GM12878 (cell line): ENCODE data around the gene PROX2. TPM values are rescaled to one million over a fixed set of nuclear protein-coding genes. Genes with fewer than 3 reads are reported as not detected.

Experiments
- BCLAF1 ChIP-seq: fragments of 450-650 bp; IDR thresholded peaks from 2 replicates; pipeline ENCODE4 v1.6.1; 2017; ENCODE audit warnings: antibody characterized with exemption, mild to moderate bottlenecking, moderate library complexity
- CHD4 ChIP-seq: fragments of 200-600 bp; sonication (generic); IDR thresholded peaks from 2 replicates; pipeline ENCODE4 v1.6.1; 2016; ENCODE audit warnings: mild to moderate bottlenecking
- GABPA ChIP-seq: IDR thresholded peaks from 2 replicates; pipeline ENCODE4 v1.6.1; 2014; ENCODE audit warnings: antibody characterized with exemption, low read depth, mild to moderate bottlenecking, inconsistent platforms
- PBX3 ChIP-seq: IDR thresholded peaks from 2 replicates; pipeline ENCODE4 v1.6.1; 2011; ENCODE audit warnings: mild to moderate bottlenecking, low read depth, low read length, moderate library complexity; ENCODE audit not compliant: insufficient replicate concordance
- USF2 ChIP-seq: IDR thresholded peaks from 2 replicates; pipeline ENCODE4 v1.6.1; 2011; ENCODE audit warnings: low read depth, low read length, improper control_type of control experiment, borderline replicate concordance
- ZNF384 ChIP-seq: IDR thresholded peaks from 2 replicates; pipeline ENCODE4 v1.6.1; 2012; ENCODE audit warnings: low read depth, mild to moderate bottlenecking, low read length, improper control_type of control experiment, borderline replicate concordance
- ZNF622 ChIP-seq: fragments of 450-650 bp; IDR thresholded peaks from 2 replicates; pipeline ENCODE4 v1.6.1; 2017; ENCODE audit warnings: mild to moderate bottlenecking, inconsistent platforms
- polyA plus RNA-seq, 11 experiments: library from polyadenylated mRNA; depleted of rRNA in 4 of 11; unstranded in 6 of 11; stranded (reverse) in 5 of 11; fragments of >200 nt; fragmentation: Nextera tagmentation in 4 of 11; fragmentation: Illumina TruSeq in 1 of 11; extraction: Ambion mirVana in 4 of 11; extraction: Trizol in 1 of 11; gene quantifications; 1 replicate in 1 of 11; 2 replicates in 10 of 11; pipeline versions ENCODE4 v1.2.1 to v1.2.3, GENCODE V29; 2011 to 2016; ENCODE audit warnings: inconsistent platforms in 2 of 11, missing spikeins in 2 of 11, low read depth in 1 of 11
- total RNA-seq, 4 experiments: library from RNA; depleted of rRNA in 3 of 4; stranded (reverse); fragments of >200 nt in 3 of 4; fragmentation: Illumina TruSeq in 1 of 4; extraction: Trizol in 1 of 4; gene quantifications; 2 replicates each; pipeline versions ENCODE4 v1.2.1 to v1.2.3, GENCODE V29; 2013 to 2021
- TF ChIP-seq, protein P1 (sequence below): fragments of 150-350 bp; IDR thresholded peaks from 2 replicates; pipeline ENCODE4 v1.6.1; 2016; ENCODE audit warnings: low read depth, low read length

The PROX2 gene
- total and polyA plus RNA-seq, 10 of the 15 experiments (the other 5 are each of a cell fraction or from before 2014, with no cell fraction given), result 0.04 to 0.42 (median 0.19) TPM

DNA sequence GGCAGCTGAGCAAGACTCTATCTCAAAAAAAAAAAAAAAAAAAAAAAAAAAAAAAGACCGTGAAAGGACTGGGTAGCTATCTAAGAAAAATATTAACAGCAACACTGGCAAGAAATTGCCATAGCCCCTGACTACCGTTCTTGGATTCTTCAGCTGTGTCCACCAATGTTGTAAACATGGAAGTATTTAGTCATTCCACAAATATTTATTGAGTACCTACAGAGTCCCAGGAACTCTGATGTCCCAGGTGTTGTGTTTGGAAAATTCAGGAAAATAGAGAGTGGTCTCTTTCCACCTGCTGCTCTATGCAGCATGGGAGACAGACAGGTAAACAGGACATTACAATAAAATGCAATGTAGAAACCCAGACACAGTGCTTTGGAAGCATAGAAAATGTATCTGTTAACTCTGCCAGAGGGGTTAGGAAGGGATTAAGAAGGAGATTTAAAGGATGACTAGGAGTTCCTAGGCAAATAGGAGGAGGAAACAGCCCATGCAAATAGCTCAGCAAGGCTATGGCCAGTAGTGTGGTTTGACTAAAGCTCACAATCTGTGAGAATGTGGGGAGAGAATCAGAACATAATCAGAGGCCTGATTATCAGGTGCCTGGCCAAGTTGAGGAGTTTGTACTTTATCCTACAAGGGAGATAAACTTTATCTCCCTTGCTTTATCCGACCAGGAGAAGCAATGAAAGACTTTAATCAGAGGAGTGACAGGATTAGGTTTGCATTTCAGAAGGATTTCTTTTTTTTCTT is 3.7 kb upstream of the PROX2 start (continued):
- TF ChIP-seq, protein P1, sequence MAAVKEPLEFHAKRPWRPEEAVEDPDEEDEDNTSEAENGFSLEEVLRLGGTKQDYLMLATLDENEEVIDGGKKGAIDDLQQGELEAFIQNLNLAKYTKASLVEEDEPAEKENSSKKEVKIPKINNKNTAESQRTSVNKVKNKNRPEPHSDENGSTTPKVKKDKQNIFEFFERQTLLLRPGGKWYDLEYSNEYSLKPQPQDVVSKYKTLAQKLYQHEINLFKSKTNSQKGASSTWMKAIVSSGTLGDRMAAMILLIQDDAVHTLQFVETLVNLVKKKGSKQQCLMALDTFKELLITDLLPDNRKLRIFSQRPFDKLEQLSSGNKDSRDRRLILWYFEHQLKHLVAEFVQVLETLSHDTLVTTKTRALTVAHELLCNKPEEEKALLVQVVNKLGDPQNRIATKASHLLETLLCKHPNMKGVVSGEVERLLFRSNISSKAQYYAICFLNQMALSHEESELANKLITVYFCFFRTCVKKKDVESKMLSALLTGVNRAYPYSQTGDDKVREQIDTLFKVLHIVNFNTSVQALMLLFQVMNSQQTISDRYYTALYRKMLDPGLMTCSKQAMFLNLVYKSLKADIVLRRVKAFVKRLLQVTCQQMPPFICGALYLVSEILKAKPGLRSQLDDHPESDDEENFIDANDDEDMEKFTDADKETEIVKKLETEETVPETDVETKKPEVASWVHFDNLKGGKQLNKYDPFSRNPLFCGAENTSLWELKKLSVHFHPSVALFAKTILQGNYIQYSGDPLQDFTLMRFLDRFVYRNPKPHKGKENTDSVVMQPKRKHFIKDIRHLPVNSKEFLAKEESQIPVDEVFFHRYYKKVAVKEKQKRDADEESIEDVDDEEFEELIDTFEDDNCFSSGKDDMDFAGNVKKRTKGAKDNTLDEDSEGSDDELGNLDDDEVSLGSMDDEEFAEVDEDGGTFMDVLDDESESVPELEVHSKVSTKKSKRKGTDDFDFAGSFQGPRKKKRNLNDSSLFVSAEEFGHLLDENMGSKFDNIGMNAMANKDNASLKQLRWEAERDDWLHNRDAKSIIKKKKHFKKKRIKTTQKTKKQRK, result no peak
- TF ChIP-seq USF2 (no peak), GABPA (no peak), ZNF622 (no peak), ZNF384 (no peak), CHD4 (no peak), PBX3 (no peak), BCLAF1 (no peak)
